K562 (cell line): ENCODE data around the gene SHC1. TPM values are rescaled to one million over a fixed set of nuclear protein-coding genes. Genes with fewer than 3 reads are reported as not detected.

Experiments
- ARNT ChIP-seq, 2 experiments: fragments of 450-650 bp; IDR thresholded peaks; 2 replicates each; pipeline ENCODE4 v1.6.1; 2016; ENCODE audit warnings: mild to moderate bottlenecking in 1 of 2
- ASH1L ChIP-seq: fragments of 450-650 bp; IDR thresholded peaks from 2 replicates; pipeline ENCODE4 v1.6.1; 2018; ENCODE audit warnings: borderline replicate concordance, mild to moderate bottlenecking, low read depth; ENCODE audit not compliant: partially characterized antibody
- BCOR ChIP-seq: fragments of 450-650 bp; IDR thresholded peaks from 2 replicates; pipeline ENCODE4 v1.6.1; 2016
- EP400 ChIP-seq: fragments of 450-650 bp; IDR thresholded peaks from 2 replicates; pipeline ENCODE4 v1.6.1; 2017; ENCODE audit warnings: antibody characterized with exemption, mild to moderate bottlenecking, moderate library complexity
- HNRNPUL1 ChIP-seq: fragments of 200-400 bp; formaldehyde crosslinking; IDR thresholded peaks from 2 replicates; pipeline ENCODE4 v1.6.1; 2017; ENCODE audit warnings: low read length
- KAT2B ChIP-seq: IDR thresholded peaks from one replicate; pipeline ENCODE4 v1.6.1; 2012; ENCODE audit warnings: low read depth, mild to moderate bottlenecking, control low read depth, inconsistent platforms, low read length, moderate library complexity
- MAZ ChIP-seq, 2 experiments: fragments of 450-650 bp in 1 of 2; sonication (generic) in 1 of 2; formaldehyde crosslinking; IDR thresholded peaks in 1 of 2; conservative IDR thresholded peaks in 1 of 2; 2 replicates each; pipeline versions ENCODE4 v1.4.0 to v1.5.0; 2020; ENCODE audit warnings: mild to moderate bottlenecking in 1 of 2, missing genetic modification reagents in 1 of 2
- MECOM ChIP-seq: fragments of 250-450 bp; sonication (Bioruptor Pico); IDR thresholded peaks from 2 replicates; pipeline ENCODE4 v1.8.0; 2022; ENCODE audit warnings: inconsistent platforms
- MEF2A ChIP-seq: IDR thresholded peaks from 2 replicates; pipeline ENCODE4 v1.6.1; 2011; ENCODE audit warnings: low read depth, mild to moderate bottlenecking, low read length, moderate library complexity; ENCODE audit not compliant: control insufficient read depth
- MEIS2 ChIP-seq: fragments of 450-650 bp; IDR thresholded peaks from 2 replicates; pipeline ENCODE4 v1.6.1; 2014; ENCODE audit warnings: mild to moderate bottlenecking; ENCODE audit not compliant: partially characterized antibody
- MYC ChIP-seq, 2 experiments: fragments of 250-450 bp in 1 of 2; sonication (Bioruptor Pico) in 1 of 2; IDR thresholded peaks; 2 replicates each; pipeline versions ENCODE4 v1.5.1 to v1.6.1; 2012 to 2021; ENCODE audit warnings: low read depth in 2 of 2, borderline replicate concordance in 1 of 2, improper control_type of control experiment in 1 of 2, low read length in 1 of 2, mild to moderate bottlenecking in 1 of 2, moderate library complexity in 1 of 2
- NFE2 ChIP-seq: IDR thresholded peaks from 2 replicates; pipeline ENCODE4 v1.6.1; 2014; ENCODE audit warnings: antibody characterized with exemption, low read depth
- NFRKB ChIP-seq: fragments of 450-650 bp; IDR thresholded peaks from 2 replicates; pipeline ENCODE4 v1.6.1; 2016; ENCODE audit warnings: low read depth
- NFYB ChIP-seq: IDR thresholded peaks from 2 replicates; pipeline ENCODE4 v1.6.1; 2011; ENCODE audit warnings: mild to moderate bottlenecking, moderate library complexity; ENCODE audit not compliant: insufficient read length; ENCODE audit errors: extremely low read depth
- PTTG1 ChIP-seq: fragments of 450-650 bp; IDR thresholded peaks from 2 replicates; pipeline ENCODE4 v1.6.1; 2016; ENCODE audit warnings: low read depth, mild to moderate bottlenecking, missing genetic modification characterization, missing compliant biosample characterization
- RCOR1 ChIP-seq, 2 experiments: IDR thresholded peaks; 2 replicates each; pipeline ENCODE4 v1.6.1; 2012; ENCODE audit warnings: low read depth in 2 of 2, low read length in 2 of 2, borderline replicate concordance in 1 of 2, improper control_type of control experiment in 1 of 2
- SMAD1 ChIP-seq: fragments of 150-350 bp; IDR thresholded peaks from 2 replicates; pipeline ENCODE4 v1.6.1; 2014; ENCODE audit warnings: low read length, low read depth; ENCODE audit not compliant: partially characterized antibody
- WHSC1 ChIP-seq: IDR thresholded peaks from one replicate; pipeline ENCODE4 v1.6.1; 2012; ENCODE audit warnings: low read length, control low read depth, inconsistent platforms
- ZNF121 ChIP-seq: sonication (generic); formaldehyde crosslinking; conservative IDR thresholded peaks from 2 replicates; pipeline ENCODE4 v1.8.0; 2022; ENCODE audit warnings: missing genetic modification reagents
- ZNF146 ChIP-seq: IDR thresholded peaks from one replicate; pipeline ENCODE4 v1.6.1; 2018; ENCODE audit warnings: missing compliant biosample characterization; ENCODE audit not compliant: unreplicated experiment
- ZNF24 ChIP-seq: fragments of 450-650 bp; IDR thresholded peaks from 2 replicates; pipeline ENCODE4 v1.6.1; 2016
- ZNF449 ChIP-seq: fragments of 250-450 bp; sonication (Bioruptor Pico); IDR thresholded peaks from 2 replicates; pipeline ENCODE4 v1.8.0; 2022; ENCODE audit warnings: moderate library complexity, mild to moderate bottlenecking, inconsistent platforms
- ZNF57 ChIP-seq: fragments of 450-650 bp; formaldehyde crosslinking; IDR thresholded peaks from 2 replicates; pipeline ENCODE4 v1.4.0; 2020; ENCODE audit warnings: mild to moderate bottlenecking, moderate library complexity
- ZNF707 ChIP-seq: fragments of 250-450 bp; sonication (Bioruptor Pico); conservative IDR thresholded peaks from 2 replicates; pipeline ENCODE4 v1.8.0; 2022; ENCODE audit warnings: inconsistent platforms, mild to moderate bottlenecking, moderate library complexity
- ZNF740 ChIP-seq, 3 experiments: fragments of 200-800 bp in 1 of 3; sonication (Bioruptor generic) in 1 of 3; sonication (generic) in 1 of 3; formaldehyde crosslinking in 1 of 3; IDR thresholded peaks; 2 replicates each; pipeline versions ENCODE4 v1.6.1 to v1.8.0; 2016 to 2022; ENCODE audit warnings: mild to moderate bottlenecking in 2 of 3, missing compliant biosample characterization in 2 of 3, missing genetic modification characterization in 2 of 3, missing genetic modification reagents in 1 of 3
- polyA plus RNA-seq, 8 experiments: library from polyadenylated mRNA; depleted of rRNA in 4 of 8; stranded (reverse) in 5 of 8; unstranded in 3 of 8; fragments of >200 nt; fragmentation: Nextera tagmentation in 2 of 8; fragmentation: Illumina TruSeq in 1 of 8; extraction: Ambion mirVana in 2 of 8; extraction: Trizol in 1 of 8; gene quantifications; 2 replicates each; pipeline versions ENCODE4 v1.2.1 to v1.2.3, GENCODE V29; 2011 to 2014; ENCODE audit warnings: inconsistent platforms in 1 of 8, missing spikeins in 1 of 8
- total RNA-seq, 7 experiments: library from RNA; depleted of rRNA in 6 of 7; stranded (reverse); fragments of >200 nt in 6 of 7; fragmentation: Illumina TruSeq in 2 of 7; extraction: Trizol in 2 of 7; gene quantifications; 2 replicates each; pipeline versions ENCODE4 v1.2.1 to v1.2.3, GENCODE V29; 2011 to 2021; ENCODE audit warnings: low replicate concordance in 1 of 7
- TF ChIP-seq, protein P1 (sequence below): fragments of 450-650 bp; IDR thresholded peaks from 2 replicates; pipeline ENCODE4 v1.6.1; 2016; ENCODE audit warnings: low read depth, mild to moderate bottlenecking, moderate library complexity
- TF ChIP-seq, protein P2 (sequence below): sonication (generic); formaldehyde crosslinking; IDR thresholded peaks from 2 replicates; pipeline ENCODE4 v1.9.0; 2022; ENCODE audit warnings: mild to moderate bottlenecking, missing genetic modification reagents

SHC1 gene
- total and polyA plus RNA-seq, 9 of the 15 experiments (the other 6 are each of a cell fraction or from before 2014, with no cell fraction given) = 4.1 to 113 (median 51.9) TPM

- no peak for TF ChIP-seq SMAD1
- no peak for TF ChIP-seq MECOM
- no peak for TF ChIP-seq BCOR
- no peak for TF ChIP-seq HNRNPUL1
- TF ChIP-seq ASH1L = no peak
- TF ChIP-seq, protein P1, sequence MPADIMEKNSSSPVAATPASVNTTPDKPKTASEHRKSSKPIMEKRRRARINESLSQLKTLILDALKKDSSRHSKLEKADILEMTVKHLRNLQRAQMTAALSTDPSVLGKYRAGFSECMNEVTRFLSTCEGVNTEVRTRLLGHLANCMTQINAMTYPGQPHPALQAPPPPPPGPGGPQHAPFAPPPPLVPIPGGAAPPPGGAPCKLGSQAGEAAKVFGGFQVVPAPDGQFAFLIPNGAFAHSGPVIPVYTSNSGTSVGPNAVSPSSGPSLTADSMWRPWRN = no peak
- no peak for TF ChIP-seq ZNF449
- TF ChIP-seq ZNF24 = no peak
- TF ChIP-seq ZNF740 (CRISPR knock-in tag; IDR thresholded peaks at IDR 0.05) = no peak
- TF ChIP-seq ZNF740 (tag; IDR thresholded peaks at IDR 0.05) = peak in 1 of 2 experiments; percentile 64; a peak in 1 of 4 replicates
- no peak for TF ChIP-seq PTTG1
- TF ChIP-seq EP400 = no peak
- TF ChIP-seq ZNF57 (CRISPR knock-in tag) = no peak
- no peak for TF ChIP-seq ZNF146 (CRISPR knock-in tag)
- TF ChIP-seq, protein P2, sequence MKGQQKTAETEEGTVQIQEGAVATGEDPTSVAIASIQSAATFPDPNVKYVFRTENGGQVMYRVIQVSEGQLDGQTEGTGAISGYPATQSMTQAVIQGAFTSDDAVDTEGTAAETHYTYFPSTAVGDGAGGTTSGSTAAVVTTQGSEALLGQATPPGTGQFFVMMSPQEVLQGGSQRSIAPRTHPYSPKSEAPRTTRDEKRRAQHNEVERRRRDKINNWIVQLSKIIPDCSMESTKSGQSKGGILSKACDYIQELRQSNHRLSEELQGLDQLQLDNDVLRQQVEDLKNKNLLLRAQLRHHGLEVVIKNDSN (CRISPR knock-in tag) = no peak
- no peak for TF ChIP-seq ZNF121 (CRISPR knock-in tag)
- TF ChIP-seq RCOR1 (IDR thresholded peaks at IDR 0.05; ENCODE audit: borderline replicate concordance in 1 of 2, low read depth in 2 of 2, low read length in 2 of 2) = 0 out of 4 replicates have a peak, but pooled peaks of 1 of the 2 experiments have one; percentile 30
- no peak for TF ChIP-seq ARNT (IDR thresholded peaks at IDR 0.05)
- no peak for TF ChIP-seq MAZ (CRISPR knock-in tag; conservative IDR thresholded peaks at IDR 0.05 in 1 of 2, IDR thresholded peaks at IDR 0.05 in 1 of 2)
- TF ChIP-seq NFRKB = no peak
- TF ChIP-seq NFYB = no peak
- no peak for TF ChIP-seq ZNF707 (CRISPR knock-in tag)
- no peak for TF ChIP-seq MEIS2
- no peak for TF ChIP-seq NFE2
- no peak for TF ChIP-seq MEF2A
- 0 out of 2 replicates have a peak, but pooled peaks have one; percentile 3 for TF ChIP-seq MYC (IDR thresholded peaks at IDR 0.05; ENCODE audit: low read depth, low read length)
- no peak for TF ChIP-seq MYC (CRISPR knock-in tag; IDR thresholded peaks at IDR 0.05; ENCODE audit: borderline replicate concordance, low read depth)
- no peak for TF ChIP-seq WHSC1
- no peak for TF ChIP-seq KAT2B
Observed at GRCh38 chr1:155013632-155014031, 43.1 kb upstream of the SHC1 start (continued).
